Measurements from ENCODE around the gene SDF4.

The SDF4 gene

GRCh38 chr1:1213345-1214265 lies 18.2 kb downstream of the SDF4 start, which contains the start of gene TNFRSF4:
TSS of gene TNFRSF4 (minus strand) at chr1:1214153. CDS start at chr1:1214127, 26 bp downstream.
- H4K20me1 ChIP-seq (ENCODE audit: low read depth, low read length) = no peaks in the 10 kb centered on the region
- H3K9ac ChIP-seq (ENCODE audit: low read length) = no peak within 1 kb of the TSS
- no peaks in the 10 kb centered on the region for H3K79me2 ChIP-seq (ENCODE audit: insufficient read depth, low read length)
- H3K9me3 ChIP-seq (ENCODE audit: insufficient read depth, low read length) = no peaks in the 10 kb centered on the region
- no peak within 1 kb of the TSS for H3K27ac ChIP-seq (ENCODE audit: low read depth, low read length)
- H3K9me2 ChIP-seq (replicated peaks; ENCODE audit: insufficient read depth, low read length) = no peaks in the 10 kb centered on the region
- no peaks in the 10 kb centered on the region for H3K36me3 ChIP-seq (ENCODE audit: low read length)
- TF ChIP-seq EZH2phosphoT487 (conservative IDR thresholded peaks at IDR 0.05; ENCODE audit: low read length) (no peak), CTCF (IDR thresholded peaks at IDR 0.05; ENCODE audit: insufficient read depth, low read length, poor library complexity, severe bottlenecking) (no peak)
- no peak within 1 kb of the TSS for H3K4me2 ChIP-seq (ENCODE audit: low read depth, low read length, poor library complexity, severe bottlenecking)
- H3F3A ChIP-seq (ENCODE audit: insufficient read depth) = no peaks in the 10 kb centered on the region
- no peak within 1 kb of the TSS for H3K4me3 ChIP-seq (ENCODE audit: insufficient read depth, low read length, poor library complexity, severe bottlenecking)
- H3K27me3 ChIP-seq (ENCODE audit: low read length) = no peaks in the 10 kb centered on the region
- no peak within 1 kb of the TSS for H2AFZ ChIP-seq (ENCODE audit: low read depth, low read length, severe bottlenecking)

GRCh38 chr1:1212780-1213344 lies 18.9 kb downstream of the SDF4 start:
- H3K36me3 ChIP-seq (ENCODE audit: low read length) = no peaks in the 10 kb centered on the region
- H3K4me2 ChIP-seq (ENCODE audit: low read depth, low read length, poor library complexity, severe bottlenecking) = no peak overlapping the region
- H3K9ac ChIP-seq (ENCODE audit: low read length) = no peak overlapping the region
- H3K9me2 ChIP-seq (replicated peaks; ENCODE audit: insufficient read depth, low read length) = no peaks in the 10 kb centered on the region
- TF ChIP-seq EZH2phosphoT487 (conservative IDR thresholded peaks at IDR 0.05; ENCODE audit: low read length) (no peak), CTCF (IDR thresholded peaks at IDR 0.05; ENCODE audit: insufficient read depth, low read length, poor library complexity, severe bottlenecking) (no peak)
- H3K4me3 ChIP-seq (ENCODE audit: insufficient read depth, low read length, poor library complexity, severe bottlenecking) = no peak overlapping the region
- no peaks in the 10 kb centered on the region for H3K27me3 ChIP-seq (ENCODE audit: low read length)
- H3K27ac ChIP-seq (ENCODE audit: low read depth, low read length) = no peak overlapping the region
- H3K9me3 ChIP-seq (ENCODE audit: insufficient read depth, low read length) = no peaks in the 10 kb centered on the region
- no peaks in the 10 kb centered on the region for H4K20me1 ChIP-seq (ENCODE audit: low read depth, low read length)
- H3F3A ChIP-seq (ENCODE audit: insufficient read depth) = no peaks in the 10 kb centered on the region
- no peaks in the 10 kb centered on the region for H3K79me2 ChIP-seq (ENCODE audit: insufficient read depth, low read length)
- H2AFZ ChIP-seq (ENCODE audit: low read depth, low read length, severe bottlenecking) = no peak overlapping the region

GRCh38 chr1:1211541-1212441 lies 20.0 kb downstream of the SDF4 start:
- no peaks in the 10 kb centered on the region for H3F3A ChIP-seq (ENCODE audit: insufficient read depth)
- no peaks in the 10 kb centered on the region for H3K9me2 ChIP-seq (replicated peaks; ENCODE audit: insufficient read depth, low read length)
- no peak overlapping the region for H3K4me2 ChIP-seq (ENCODE audit: low read depth, low read length, poor library complexity, severe bottlenecking)
- H3K27ac ChIP-seq (ENCODE audit: low read depth, low read length) = no peak overlapping the region
- H3K4me3 ChIP-seq (ENCODE audit: insufficient read depth, low read length, poor library complexity, severe bottlenecking) = no peak overlapping the region
- H3K27me3 ChIP-seq (ENCODE audit: low read length) = no peaks in the 10 kb centered on the region
- no peaks in the 10 kb centered on the region for H3K79me2 ChIP-seq (ENCODE audit: insufficient read depth, low read length)
- H3K9me3 ChIP-seq (ENCODE audit: insufficient read depth, low read length) = no peaks in the 10 kb centered on the region
- TF ChIP-seq EZH2phosphoT487 (conservative IDR thresholded peaks at IDR 0.05; ENCODE audit: low read length) (no peak), CTCF (IDR thresholded peaks at IDR 0.05; ENCODE audit: insufficient read depth, low read length, poor library complexity, severe bottlenecking) (no peak)
- H3K9ac ChIP-seq (ENCODE audit: low read length) = no peak overlapping the region
- no peak overlapping the region for H2AFZ ChIP-seq (ENCODE audit: low read depth, low read length, severe bottlenecking)
- no peaks in the 10 kb centered on the region for H4K20me1 ChIP-seq (ENCODE audit: low read depth, low read length)
- no peaks in the 10 kb centered on the region for H3K36me3 ChIP-seq (ENCODE audit: low read length)

Data from SU-DHL-6 (cell line).